ENCODE data around the gene LAPTM4A. TPM values are rescaled to one million over a fixed set of nuclear protein-coding genes. Genes with fewer than 3 reads are reported as not detected.

Gene LAPTM4A
- total RNA-seq, 1 donor = 82.9 TPM

- no peak for DNase-seq (ENCODE audit: low read depth in 2 of 3, low spot score in 2 of 3)
Observed at GRCh38 chr2:20025065-20025786, 26.2 kb downstream of the LAPTM4A start.

DNA sequence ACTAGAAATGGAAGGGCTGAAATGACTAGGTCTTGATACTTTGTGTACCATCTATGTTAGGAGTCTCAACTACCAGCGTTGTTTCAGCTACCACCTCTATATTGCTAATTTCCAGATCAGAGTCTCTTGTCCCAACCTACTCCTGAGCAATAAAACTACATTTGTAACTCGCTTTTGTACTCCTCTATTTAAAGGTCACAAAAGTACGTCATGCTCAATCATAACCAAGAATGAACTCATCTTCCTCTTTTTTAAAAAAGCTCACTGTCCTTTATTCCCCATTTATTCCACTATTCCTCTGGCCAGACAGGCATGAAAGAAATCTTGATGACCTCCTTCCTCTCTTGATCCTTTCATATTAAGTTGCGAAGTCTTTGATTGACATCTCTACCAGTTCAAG is 27.7 kb downstream of the LAPTM4A start:
- no peak for DNase-seq (ENCODE audit: low read depth in 2 of 3, low spot score in 2 of 3)

GRCh38 chr2:20021405-20022009 is 29.9 kb downstream of the LAPTM4A start:
- DNase-seq (ENCODE audit: low read depth in 2 of 3, low spot score in 2 of 3) = no peak

DNA sequence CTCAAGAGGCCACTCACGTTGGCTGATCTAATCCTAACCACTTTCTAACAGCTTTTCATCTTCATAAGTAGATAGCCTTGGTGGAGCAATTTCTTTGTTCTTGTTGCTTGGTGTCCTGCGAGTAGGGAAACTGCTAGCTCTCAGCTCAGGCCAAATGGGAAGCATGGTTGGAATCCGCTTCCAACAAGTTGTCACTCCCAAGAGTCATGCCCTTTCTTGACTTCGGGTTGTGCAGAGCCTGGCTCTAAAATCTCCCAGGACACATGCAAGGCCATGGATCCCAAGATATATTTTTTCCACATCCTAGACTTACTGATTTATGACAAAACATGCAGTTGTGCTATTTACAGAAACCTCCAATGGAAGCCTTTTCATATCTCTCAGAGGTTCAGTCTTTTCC is 31.7 kb downstream of the LAPTM4A start:
- no peak for DNase-seq (ENCODE audit: low read depth in 2 of 3, low spot score in 2 of 3)

DNA sequence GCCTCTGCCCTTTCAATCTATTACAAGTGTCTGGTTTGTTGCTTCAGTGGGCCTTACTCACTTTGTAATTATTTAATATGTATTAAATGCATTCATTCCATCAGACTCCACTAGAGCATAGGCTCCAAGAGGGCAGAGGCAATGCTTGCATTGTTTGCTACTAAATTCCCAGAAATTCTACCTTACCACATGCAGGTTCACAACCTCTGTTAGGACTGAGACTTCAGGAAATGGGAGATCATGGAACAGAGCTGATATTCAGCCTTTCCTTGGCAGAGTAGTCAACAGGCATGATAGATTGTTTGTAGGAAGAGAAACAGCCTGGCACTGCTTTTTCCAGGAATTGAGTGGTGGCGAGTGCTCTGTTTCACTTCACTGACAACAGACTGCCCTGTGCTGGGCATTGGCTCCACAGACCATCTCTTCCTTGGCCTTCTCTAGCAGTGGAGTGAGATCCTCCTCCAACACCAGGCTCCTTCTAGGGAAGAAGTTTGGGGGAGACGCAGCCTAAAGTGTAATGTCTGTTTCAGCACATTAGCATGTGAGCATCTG is 32.8 kb downstream of the LAPTM4A start:
- no peak for DNase-seq (ENCODE audit: low read depth in 2 of 3, low spot score in 2 of 3)

DNA sequence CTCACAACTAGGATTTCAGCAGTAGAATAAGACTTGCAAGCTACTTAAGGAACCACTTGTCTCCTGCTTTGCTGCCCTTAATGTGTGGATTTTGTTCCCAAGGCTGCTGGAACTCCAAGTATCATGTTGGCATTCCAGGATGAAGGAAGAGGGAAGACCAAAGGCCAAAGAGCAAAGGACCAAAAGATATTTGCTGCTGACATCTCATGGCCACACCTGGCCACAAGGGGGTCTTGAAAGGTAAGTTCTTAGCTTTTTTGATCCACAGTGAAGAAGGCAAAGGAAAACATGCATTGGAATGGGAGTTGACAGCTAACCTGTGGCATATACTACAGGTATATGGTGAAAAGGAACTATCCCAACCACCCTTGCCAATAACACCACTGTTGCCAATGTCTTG is 35.1 kb downstream of the LAPTM4A start:
- DNase-seq (ENCODE audit: low read depth in 2 of 3, low spot score in 2 of 3) = no peak

- peak in 2 of 3 donors; percentile 35 to 70 for DNase-seq (ENCODE audit: low read depth in 2 of 3, low spot score in 2 of 3)
Observed at GRCh38 chr2:20015482-20016083, 35.8 kb downstream of the LAPTM4A start.

GRCh38 chr2:20013126-20013849 is 38.1 kb downstream of the LAPTM4A start:
- no peak for DNase-seq (ENCODE audit: low read depth in 2 of 3, low spot score in 2 of 3)

GRCh38 chr2:20012282-20013125 is 38.9 kb downstream of the LAPTM4A start, which contains the start of gene MATN3:
Gene MATN3, minus strand, starts transcription at chr2:20012668. Its CDS starts 37 bp downstream, at chr2:20012631.
- DNase-seq (ENCODE audit: low read depth in 2 of 3, low spot score in 2 of 3) = no peak

DNA sequence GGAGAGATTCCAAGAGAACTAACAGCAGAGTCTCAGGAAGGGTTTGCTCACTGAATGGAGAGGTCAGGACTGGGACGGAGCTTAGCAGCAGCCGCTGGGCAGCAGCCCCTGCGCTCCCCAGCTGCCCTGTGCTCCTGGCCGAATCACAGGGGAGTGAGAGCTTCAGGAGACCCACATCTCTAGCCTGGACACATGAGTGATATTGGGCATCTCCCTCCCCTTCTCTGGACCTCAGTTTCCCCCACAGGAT is 39.5 kb downstream of the LAPTM4A start:
- DNase-seq (ENCODE audit: low read depth in 2 of 3, low spot score in 2 of 3) = no peak

GRCh38 chr2:20011276-20012031 is 40.0 kb downstream of the LAPTM4A start:
- DNase-seq (ENCODE audit: low read depth in 2 of 3, low spot score in 2 of 3) = no peak

- no peak for DNase-seq (ENCODE audit: low read depth in 2 of 3, low spot score in 2 of 3)
Observed at GRCh38 chr2:20008703-20009102, 42.7 kb downstream of the LAPTM4A start.

- DNase-seq (ENCODE audit: low read depth in 2 of 3, low spot score in 2 of 3) = no peak
Observed at GRCh38 chr2:20005891-20006470, 45.4 kb downstream of the LAPTM4A start.

DNA sequence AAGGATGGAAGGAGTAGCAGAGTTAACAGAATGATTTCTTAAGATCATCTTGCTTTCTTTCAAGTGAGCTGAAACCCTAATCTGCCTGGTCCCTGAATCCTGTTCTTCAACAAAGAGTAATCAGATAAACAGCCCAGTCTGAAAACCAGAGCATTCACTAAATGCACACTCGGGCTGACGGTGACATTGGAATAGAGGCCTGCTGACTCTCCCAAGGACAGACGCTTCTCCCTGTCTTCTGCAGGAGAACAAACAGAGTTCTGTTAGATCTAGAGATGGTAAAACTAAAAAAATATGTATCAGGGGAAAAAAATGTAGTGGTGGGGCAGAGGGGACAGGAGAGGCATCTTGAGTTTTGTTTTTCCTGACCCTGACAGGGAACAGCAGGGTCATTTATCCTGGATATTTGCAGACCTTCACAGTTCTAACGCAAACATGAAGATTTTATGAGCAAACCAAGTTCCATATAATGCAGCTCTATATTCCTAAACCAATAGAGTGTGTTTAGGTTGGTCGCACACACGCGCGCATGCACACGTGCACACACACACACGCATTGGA is 46.3 kb downstream of the LAPTM4A start:
- no peak for DNase-seq (ENCODE audit: low read depth in 2 of 3, low spot score in 2 of 3)

GRCh38 chr2:20001361-20001863 is 50.0 kb downstream of the LAPTM4A start:
- DNase-seq (ENCODE audit: low read depth in 2 of 3, low spot score in 2 of 3) = no peak

DNA sequence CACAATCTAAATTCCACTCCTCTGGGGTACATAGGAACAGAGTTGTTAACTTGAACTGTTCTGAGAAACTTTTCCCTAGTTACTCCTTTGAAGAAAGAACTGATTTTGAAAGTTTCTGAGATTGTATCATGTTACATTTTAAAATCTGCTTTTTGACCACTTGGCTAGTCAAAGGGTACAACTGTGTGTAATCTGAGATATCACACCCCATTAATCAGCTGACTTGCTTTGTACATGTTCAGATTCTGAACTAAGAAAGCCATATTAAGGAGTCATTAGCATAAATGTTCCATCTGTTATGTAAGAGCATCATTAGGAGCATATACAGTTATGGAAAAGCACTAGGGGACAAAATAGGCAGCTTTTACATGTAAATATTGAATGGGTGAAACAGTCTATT is 57.7 kb downstream of the LAPTM4A start:
- DNase-seq (ENCODE audit: low read depth in 2 of 3, low spot score in 2 of 3) = no peak

DNA sequence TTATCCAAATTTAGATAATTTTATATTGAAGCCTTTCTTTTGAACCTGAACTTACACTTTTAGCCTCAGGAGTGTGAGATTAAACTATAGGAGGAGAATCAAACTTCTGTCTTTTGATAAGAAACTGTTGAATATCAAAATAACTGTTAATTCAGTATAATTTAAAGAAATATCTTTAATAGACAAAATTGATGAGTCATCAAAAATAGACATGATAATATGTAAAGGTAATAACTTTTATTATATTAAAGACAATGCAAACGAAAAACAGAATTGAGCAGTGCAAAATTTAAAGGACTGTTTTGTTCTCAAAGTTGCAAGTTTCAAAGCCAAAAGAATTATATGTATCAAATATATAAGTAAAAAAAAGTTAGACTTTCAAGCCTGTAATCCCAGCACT is 59.5 kb downstream of the LAPTM4A start:
- DNase-seq (ENCODE audit: low read depth in 2 of 3, low spot score in 2 of 3) = no peak

- DNase-seq (ENCODE audit: low read depth in 2 of 3, low spot score in 2 of 3) = peak in 1 of 3 donors; percentile 16
Observed at GRCh38 chr2:19990416-19990728, 61.1 kb downstream of the LAPTM4A start.

All from hematopoietic multipotent progenitor cell (in vitro differentiated cells).